ENCODE measurements around the gene TSPYL1.

Gene TSPYL1

DNA sequence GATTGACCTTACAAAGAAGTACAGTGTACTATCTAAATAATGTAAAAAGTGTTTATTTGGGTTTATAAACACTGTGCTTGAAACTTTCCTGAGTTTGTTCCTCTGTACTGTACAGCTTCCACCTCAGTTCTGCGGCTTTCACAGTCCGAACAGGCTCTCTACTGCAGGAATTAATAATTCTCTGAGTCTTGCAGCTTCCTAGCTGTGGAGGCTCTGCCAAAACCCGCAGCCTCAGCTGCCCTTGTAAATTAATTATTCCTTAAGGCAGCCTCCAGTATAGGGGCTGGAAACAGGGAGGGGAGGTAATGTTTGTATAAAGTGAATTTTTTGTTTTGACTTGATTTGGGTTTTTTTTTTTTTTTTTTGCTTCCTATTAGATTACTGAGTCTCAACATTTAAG, 45.0 kb downstream of the TSPYL1 start:
- no peak overlapping the region for H3K27ac ChIP-seq (ENCODE audit: low read depth, low read length)

GRCh38 chr6:116229287-116229913, 50.3 kb downstream of the TSPYL1 start:
- Histone ChIP-seq H3K27ac (ENCODE audit: low read depth, low read length) (no peak overlapping the region), H3K36me3 (ENCODE audit: insufficient read depth, low read length) (no peaks in the 10 kb centered on the region), H3K9ac (ENCODE audit: low read length) (peak overlapping the region; percentile 17), H3K4me3 (ENCODE audit: low read depth in 1 of 2, low read length in 2 of 2) (peak overlapping the region; percentile 9 to 58), H3K4me1 (ENCODE audit: insufficient read depth, low read length) (no peaks in the 10 kb centered on the region), H3K27me3 (ENCODE audit: control insufficient read depth in 1 of 2, insufficient read depth in 2 of 2, low read length in 2 of 2) (no peaks in the 10 kb centered on the region), H3K9me3 (ENCODE audit: low read length) (no peaks in the 10 kb centered on the region)

More for the DNA sequence above, 45.0 kb downstream of the TSPYL1 start:
- no peak overlapping the region for H3K9ac ChIP-seq (ENCODE audit: low read length)
- no peaks in the 10 kb centered on the region for H3K9me3 ChIP-seq (ENCODE audit: low read length)
- no peaks in the 10 kb centered on the region for H3K4me1 ChIP-seq (ENCODE audit: insufficient read depth, low read length)
- no peaks in the 10 kb centered on the region for H3K27me3 ChIP-seq (ENCODE audit: control insufficient read depth in 1 of 2, insufficient read depth in 2 of 2, low read length in 2 of 2)
- peaks cover 10% of the 10 kb centered on the region for H3K36me3 ChIP-seq (ENCODE audit: insufficient read depth, low read length)
- H3K4me3 ChIP-seq (ENCODE audit: low read depth in 1 of 2, low read length in 2 of 2) = no peak overlapping the region
